ENCODE results near the gene CMBL. TPM values are rescaled to one million over a fixed set of nuclear protein-coding genes. Genes with fewer than 3 reads are reported as not detected.
"Not testable (repeated sequence)": the region's sequence is repeated elsewhere in the genome, so short reads cannot be mapped to it uniquely, and the experiment has no call there.

Gene CMBL
- total RNA-seq, 2 experiments from 2014 or later = 0.36 TPM; not detected in 1

GRCh38 chr5:10275991-10276390, 31.7 kb downstream of the CMBL start:
- ChIA-PET CTCF (no interaction called here), POLR2A (no interaction called here)
- Mint-ChIP-seq H3K27ac (no peak overlapping the region), H3K4me1 (ENCODE audit: low read depth) (peaks cover 4% of the 10 kb centered on the region), H3K36me3 (ENCODE audit: low read depth) (no peaks in the 10 kb centered on the region), H3K4me3 (no peak overlapping the region), H3K9me3 (no peaks in the 10 kb centered on the region), H3K27me3 (no peaks in the 10 kb centered on the region)
- ATAC-seq (ENCODE audit: poor library complexity) (no peak), DNase-seq (no peak)
- peaks cover 6% of the 10 kb centered on the region for H3K4me1 ChIP-seq (ENCODE audit: insufficient read depth, low read length)
- no peaks in the 10 kb centered on the region for H3K36me3 ChIP-seq (ENCODE audit: insufficient read depth, low read length)
- H3K9me3 ChIP-seq (ENCODE audit: control insufficient read depth in 1 of 2, insufficient read depth in 1 of 2, low read length in 2 of 2) = peaks cover 0 to 7% of the 10 kb centered on the region in 2 experiments
- intact Hi-C loops (cut with DNase I, micrococcal nuclease) = no loop called here
- no peaks in the 10 kb centered on the region for H3K27me3 ChIP-seq (ENCODE audit: control insufficient read depth in 1 of 2, insufficient read depth in 2 of 2, low read length in 2 of 2)
- TF ChIP-seq CTCF (IDR thresholded peaks at IDR 0.05) = no peak
- no peak overlapping the region for H3K27ac ChIP-seq (ENCODE audit: low read depth in 1 of 2, low read length in 2 of 2)
- no peak overlapping the region for H3K4me3 ChIP-seq (ENCODE audit: low read length)

- Histone ChIP-seq H3K4me1 (ENCODE audit: insufficient read depth, low read length) (peaks cover 6% of the 10 kb centered on the region), H3K4me3 (ENCODE audit: low read length) (no peak overlapping the region), H3K9me3 (ENCODE audit: control insufficient read depth in 1 of 2, insufficient read depth in 1 of 2, low read length in 2 of 2) (peaks cover 0 to 7% of the 10 kb centered on the region in 2 experiments), H3K27ac (ENCODE audit: low read depth in 1 of 2, low read length in 2 of 2) (no peak overlapping the region), H3K27me3 (ENCODE audit: control insufficient read depth in 1 of 2, insufficient read depth in 2 of 2, low read length in 2 of 2) (peaks cover 0 to 1% of the 10 kb centered on the region in 2 experiments), H3K36me3 (ENCODE audit: insufficient read depth, low read length) (no peaks in the 10 kb centered on the region)
- intact Hi-C loops (cut with DNase I, micrococcal nuclease) = no loop called here
- no peak for TF ChIP-seq CTCF (IDR thresholded peaks at IDR 0.05)
- Mint-ChIP-seq H3K27ac (no peak overlapping the region), H3K9me3 (no peaks in the 10 kb centered on the region), H3K36me3 (ENCODE audit: low read depth) (no peaks in the 10 kb centered on the region), H3K4me3 (no peak overlapping the region), H3K27me3 (no peaks in the 10 kb centered on the region), H3K4me1 (ENCODE audit: low read depth) (peaks cover 4% of the 10 kb centered on the region)
- ChIA-PET CTCF (no interaction called here), POLR2A (no interaction called here)
- DNase-seq = no peak
- no peak for ATAC-seq (ENCODE audit: poor library complexity)
Measured at GRCh38 chr5:10275460-10275859, 32.2 kb downstream of the CMBL start.

- H3K27ac Mint-ChIP-seq; H3K9me3 ChIP-seq (ENCODE audit: control insufficient read depth in 1 of 2, insufficient read depth in 1 of 2, low read length in 2 of 2); H3K4me3 ChIP-seq (ENCODE audit: low read length); H3K27me3 ChIP-seq (ENCODE audit: control insufficient read depth in 1 of 2, insufficient read depth in 2 of 2, low read length in 2 of 2); intact Hi-C loops (cut with DNase I, micrococcal nuclease); H3K4me3 Mint-ChIP-seq; H3K27ac ChIP-seq (ENCODE audit: low read depth in 1 of 2, low read length in 2 of 2); DNase-seq; H3K9me3 Mint-ChIP-seq; POLR2A ChIA-PET; H3K36me3 Mint-ChIP-seq (ENCODE audit: low read depth); H3K4me1 Mint-ChIP-seq (ENCODE audit: low read depth); H3K36me3 ChIP-seq (ENCODE audit: insufficient read depth, low read length); CTCF ChIA-PET; H3K4me1 ChIP-seq (ENCODE audit: insufficient read depth, low read length); ATAC-seq (ENCODE audit: poor library complexity); H3K27me3 Mint-ChIP-seq: not testable (repeated sequence)
Measured at GRCh38 chr5:10272875-10273209, 34.9 kb downstream of the CMBL start.

GRCh38 chr5:10272053-10272874, 35.4 kb downstream of the CMBL start:
- no peaks in the 10 kb centered on the region for H3K9me3 Mint-ChIP-seq
- H3K27me3 ChIP-seq (ENCODE audit: control insufficient read depth in 1 of 2, insufficient read depth in 2 of 2, low read length in 2 of 2) = peaks cover 0 to 4% of the 10 kb centered on the region in 2 experiments
- ChIA-PET CTCF (no interaction called here), POLR2A (no interaction called here)
- DNase-seq (no peak), ATAC-seq (ENCODE audit: poor library complexity) (no peak)
- no peaks in the 10 kb centered on the region for H3K36me3 Mint-ChIP-seq (ENCODE audit: low read depth)
- no peak overlapping the region for H3K27ac Mint-ChIP-seq
- peaks cover 0 to 7% of the 10 kb centered on the region in 2 experiments for H3K9me3 ChIP-seq (ENCODE audit: control insufficient read depth in 1 of 2, insufficient read depth in 1 of 2, low read length in 2 of 2)
- H3K4me1 ChIP-seq (ENCODE audit: insufficient read depth, low read length) = peaks cover 6% of the 10 kb centered on the region
- H3K27ac ChIP-seq (ENCODE audit: low read depth in 1 of 2, low read length in 2 of 2) = no peak overlapping the region
- H3K4me3 ChIP-seq (ENCODE audit: low read length) = no peak overlapping the region
- no peak for TF ChIP-seq CTCF (IDR thresholded peaks at IDR 0.05)
- no peaks in the 10 kb centered on the region for H3K27me3 Mint-ChIP-seq
- H3K4me3 Mint-ChIP-seq = no peak overlapping the region
- intact Hi-C loops (cut with DNase I, micrococcal nuclease) = no loop called here
- H3K36me3 ChIP-seq (ENCODE audit: insufficient read depth, low read length) = no peaks in the 10 kb centered on the region
- H3K4me1 Mint-ChIP-seq (ENCODE audit: low read depth) = peaks cover 4% of the 10 kb centered on the region

Data from CD4-positive, alpha-beta T cell (primary cell).